GM18520 (cell line): ENCODE results near the gene SART3.
"Not testable (repeated sequence)": the region's sequence is repeated elsewhere in the genome, so short reads cannot be mapped to it uniquely, and the experiment has no call there.

Experiments used
- ATAC-seq: cut with Tn5 transposase; IDR thresholded peaks from one replicate; pipeline ENCODE4 v1.9.1; 2021; ENCODE audit not compliant: unreplicated experiment

Gene SART3

DNA sequence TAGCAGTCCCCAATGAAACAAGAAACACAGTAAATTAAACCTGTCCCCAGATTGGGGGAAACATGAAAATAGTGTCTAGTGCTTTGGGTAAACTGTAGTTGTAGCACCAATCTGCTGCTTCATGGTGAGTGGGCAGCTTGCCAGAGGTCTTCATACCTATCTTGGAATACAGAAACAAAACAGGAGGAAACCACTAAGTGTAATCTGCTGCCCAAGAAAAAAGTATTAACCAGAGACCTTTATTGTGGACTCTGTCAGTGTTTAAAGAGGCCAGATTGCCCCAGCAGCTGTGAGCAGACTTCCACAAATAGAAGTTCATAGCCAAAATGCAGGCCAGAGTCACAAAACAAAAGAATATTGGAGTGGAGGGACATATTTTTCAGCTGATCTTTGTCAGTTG lies 3.8 kb upstream of the SART3 start:
- no peak for ATAC-seq

DNA sequence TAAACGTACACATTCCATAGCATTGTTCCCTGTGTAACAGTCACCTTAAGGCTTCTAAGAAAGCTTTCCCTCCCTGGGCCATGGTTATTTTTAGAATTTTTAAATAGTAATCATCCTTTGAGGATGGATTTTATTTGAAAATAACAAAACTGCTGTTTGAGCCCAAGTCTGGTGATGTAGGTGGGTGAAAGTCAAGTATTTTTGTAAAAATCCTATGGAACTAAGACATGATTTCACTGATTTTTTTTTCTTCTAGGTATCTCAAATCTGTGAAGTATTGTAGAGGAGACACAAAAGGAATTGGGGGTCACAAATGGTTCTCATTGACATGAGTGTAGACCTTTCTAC lies 2.8 kb upstream of the SART3 start:
- no peak for ATAC-seq

- ATAC-seq = peak; percentile 34
Measured at GRCh38 chr12:108563136-108563803, 2.3 kb upstream of the SART3 start.

DNA sequence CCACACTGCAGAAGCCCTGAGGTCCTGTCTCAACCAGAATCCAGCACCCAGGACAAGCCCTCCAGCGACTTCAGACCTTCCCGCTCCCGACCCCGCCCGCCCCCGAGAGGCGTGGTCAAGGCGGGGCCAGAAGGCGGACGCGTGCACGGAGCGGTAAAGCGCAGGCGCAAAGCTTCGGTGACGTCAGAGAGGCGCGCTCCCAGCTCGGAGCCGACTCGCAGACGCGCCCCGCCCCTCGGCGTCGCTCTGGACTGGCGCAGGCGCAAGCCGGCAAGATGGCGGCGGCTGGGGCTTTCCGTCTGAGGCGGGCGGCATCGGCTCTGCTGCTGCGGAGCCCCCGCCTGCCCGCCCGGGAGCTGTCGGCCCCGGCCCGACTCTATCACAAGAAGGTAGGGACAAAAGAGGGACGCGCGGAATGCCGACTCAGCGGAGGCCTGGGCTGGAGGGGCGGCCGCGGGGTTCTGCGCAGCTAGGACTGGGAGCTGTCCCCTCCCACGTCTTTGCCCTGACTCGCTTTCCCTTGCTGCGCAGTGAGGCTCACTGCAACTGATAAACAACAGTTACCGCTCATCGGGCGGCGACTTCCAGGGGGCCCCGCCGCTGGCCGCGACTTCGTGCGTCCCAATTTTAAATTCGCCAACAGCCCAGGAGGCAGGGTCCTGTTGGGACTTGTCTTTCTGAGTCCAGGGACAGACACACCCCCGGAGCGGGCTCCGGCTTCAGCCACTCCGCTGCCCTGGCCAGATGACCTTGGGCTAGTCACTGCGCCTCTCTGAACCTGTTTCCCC lies 1.6 kb upstream of the SART3 start, which contains the start of gene ISCU:
TSS of gene ISCU (plus strand) at position 249 of the 788 bp plus-strand sequence. CDS start at position 276, 27 bp downstream.
- ATAC-seq = peak; percentile 47

DNA sequence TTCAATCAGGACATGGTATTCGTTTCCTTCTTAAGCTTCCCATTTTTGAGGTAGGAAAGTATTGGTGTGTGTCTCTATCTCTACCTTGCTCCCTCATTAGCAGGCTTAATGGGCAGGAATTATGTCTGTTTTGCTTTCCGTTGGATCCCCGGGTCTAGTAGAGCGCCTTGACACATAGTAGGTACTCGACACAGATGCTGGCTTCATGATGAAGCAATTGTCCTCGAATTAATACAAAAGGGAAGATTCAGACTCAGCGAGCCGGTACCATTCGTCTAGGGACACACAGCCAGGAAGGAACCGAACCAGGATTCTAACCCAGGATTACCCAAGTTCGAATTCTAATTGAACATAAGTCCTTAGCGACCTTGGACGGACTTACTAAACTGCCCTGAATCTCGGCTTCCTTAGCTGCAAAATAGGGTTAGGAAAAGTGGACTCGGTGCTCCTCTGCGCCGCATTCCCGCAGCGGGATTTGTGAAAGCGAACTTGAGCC lies 927 bp upstream of the SART3 start:
- no peak for ATAC-seq

DNA sequence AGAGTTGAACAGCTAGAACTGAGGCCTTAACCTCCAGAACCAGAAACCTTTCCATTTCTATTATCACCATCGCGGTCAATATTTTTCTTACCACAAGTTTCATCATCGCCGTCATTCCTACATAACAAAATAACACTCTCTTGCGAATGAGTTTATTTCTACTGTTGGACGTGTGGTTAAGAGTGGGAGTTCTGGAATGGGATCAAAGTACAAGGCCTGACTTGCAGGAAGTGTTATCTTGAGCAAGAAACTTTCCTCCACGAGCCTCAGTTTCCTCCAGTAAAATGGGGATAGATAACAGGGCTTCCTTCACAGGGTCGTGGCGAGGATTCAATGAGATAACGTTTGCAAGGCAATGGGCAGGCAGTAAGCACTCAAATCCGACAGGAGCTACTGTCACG lies 652 bp downstream of the SART3 start:
- no peak for ATAC-seq

GRCh38 chr12:108559748-108560147 lies 1.2 kb downstream of the SART3 start:
- no peak for ATAC-seq

- ATAC-seq = no peak
Measured at GRCh38 chr12:108559007-108559655, 1.8 kb downstream of the SART3 start.

GRCh38 chr12:108555383-108555782 lies 5.6 kb downstream of the SART3 start:
- ATAC-seq = not testable (repeated sequence)

- ATAC-seq = no peak
Measured at GRCh38 chr12:108553799-108554198, 7.2 kb downstream of the SART3 start.

- ATAC-seq = no peak
Measured at GRCh38 chr12:108551535-108551934, 9.4 kb downstream of the SART3 start.

DNA sequence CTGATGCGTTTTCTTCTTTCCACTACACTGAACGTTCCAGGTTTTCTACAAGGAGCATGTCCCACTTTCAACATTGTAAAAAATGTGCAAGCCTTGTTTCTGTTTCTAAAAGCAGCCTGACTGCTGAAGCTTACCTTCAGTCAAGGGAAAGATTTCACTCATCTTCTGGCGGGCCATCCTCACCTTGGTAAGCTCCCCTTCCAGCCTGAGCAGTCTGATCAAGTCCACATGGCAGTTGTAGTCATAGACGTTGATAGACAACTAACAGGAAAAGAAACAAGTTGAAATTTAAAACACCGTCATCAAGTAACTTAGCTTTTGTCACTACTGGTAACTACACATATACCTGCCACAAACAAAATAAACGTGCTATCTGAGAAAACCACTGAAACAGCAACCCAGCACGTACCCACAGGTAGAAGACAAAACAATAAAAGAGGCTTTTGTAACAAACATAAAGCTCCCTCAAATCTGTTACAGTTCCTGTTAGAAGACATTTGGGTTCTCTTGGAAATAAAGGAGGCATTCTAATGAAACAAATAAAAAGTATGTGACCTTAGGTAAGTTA lies 11.9 kb downstream of the SART3 start:
- ATAC-seq = no peak

DNA sequence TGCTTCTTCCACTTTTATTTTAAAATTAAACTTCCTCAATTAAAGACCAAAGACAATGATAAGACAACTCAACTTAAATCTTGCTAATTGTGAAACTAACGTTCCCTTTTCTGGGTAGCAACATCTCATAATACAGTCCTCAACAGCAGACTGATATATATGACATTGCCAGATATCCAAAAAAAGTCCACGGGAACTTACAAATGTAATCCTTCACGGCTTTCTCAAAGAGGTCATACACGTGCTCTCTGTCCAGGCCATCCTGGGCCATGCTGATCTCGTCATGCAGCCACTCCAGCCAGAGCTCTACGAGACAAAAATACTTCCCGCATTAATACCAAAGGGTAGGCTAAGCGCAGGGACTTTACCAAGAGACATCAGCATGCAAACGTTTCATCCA lies 13.3 kb downstream of the SART3 start:
- no peak for ATAC-seq

- no peak for ATAC-seq
Measured at GRCh38 chr12:108543652-108544051, 17.3 kb downstream of the SART3 start.

GRCh38 chr12:108542320-108542719 lies 18.7 kb downstream of the SART3 start:
- ATAC-seq = no peak

- no peak for ATAC-seq
Measured at GRCh38 chr12:108538616-108539195, 22.3 kb downstream of the SART3 start.

- no peak for ATAC-seq
Measured at GRCh38 chr12:108538146-108538545, 22.8 kb downstream of the SART3 start.

DNA sequence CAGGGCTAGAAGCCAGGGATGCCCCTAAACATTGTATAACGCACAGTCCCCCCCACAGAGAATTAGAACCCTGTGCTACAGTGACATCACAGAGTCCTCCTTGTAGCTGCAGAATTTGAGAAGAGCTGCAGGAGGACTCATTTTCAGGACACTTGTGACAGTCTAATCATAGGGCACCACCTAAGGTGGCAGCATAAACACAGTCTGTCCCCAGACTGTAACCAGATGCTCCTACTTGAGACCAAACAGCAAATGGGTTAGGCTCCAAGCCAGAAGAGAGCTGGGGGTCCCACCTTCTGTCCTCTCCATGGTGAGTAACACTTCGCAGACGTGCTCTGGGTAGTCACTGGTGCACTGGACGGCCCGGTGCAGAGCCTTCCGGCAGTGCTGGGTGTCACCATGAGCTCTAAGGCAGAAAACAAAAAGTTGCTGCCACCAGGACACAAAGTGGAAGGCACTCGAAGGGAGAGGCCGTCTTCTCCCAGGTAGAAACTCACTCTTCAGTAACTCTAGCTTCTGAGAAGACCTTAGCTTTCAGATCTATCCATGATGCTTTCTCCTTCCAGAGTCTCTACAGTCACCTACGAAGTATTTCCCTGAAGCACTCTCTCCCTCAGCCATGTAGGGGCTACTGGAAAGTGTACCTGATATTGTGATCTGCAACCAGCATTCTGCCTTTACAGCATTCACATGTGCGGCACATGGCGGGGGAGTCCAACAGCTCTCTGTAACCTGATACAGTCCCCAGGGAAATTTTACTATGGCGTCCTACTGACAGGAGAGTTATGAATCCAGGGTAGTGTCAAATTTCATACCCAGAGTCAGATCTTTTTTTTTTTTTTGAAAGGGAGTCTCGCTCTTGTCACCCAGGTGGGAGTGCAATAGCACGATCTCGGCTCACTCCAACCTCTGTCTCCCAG lies 28.8 kb downstream of the SART3 start:
- ATAC-seq = no peak

DNA sequence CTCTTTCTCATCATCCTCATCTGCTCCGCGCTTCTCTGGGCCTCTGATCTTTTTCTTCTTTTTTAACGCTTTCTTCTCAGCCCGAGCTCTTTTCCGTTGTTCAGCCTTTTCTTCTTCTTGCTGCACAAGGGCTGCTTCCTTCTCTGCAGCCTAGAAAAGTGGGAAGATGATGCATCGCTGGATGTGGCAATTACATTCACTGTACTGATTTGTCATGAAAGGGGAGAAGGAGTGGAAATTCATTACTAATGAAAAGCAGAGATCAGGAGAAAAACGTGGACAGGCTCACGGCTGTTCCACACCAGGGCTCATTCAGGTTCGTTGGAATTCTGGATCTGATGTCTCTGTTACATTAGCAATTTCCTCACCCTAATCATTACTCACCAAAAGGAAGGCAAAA lies 30.8 kb downstream of the SART3 start:
- ATAC-seq = no peak

DNA sequence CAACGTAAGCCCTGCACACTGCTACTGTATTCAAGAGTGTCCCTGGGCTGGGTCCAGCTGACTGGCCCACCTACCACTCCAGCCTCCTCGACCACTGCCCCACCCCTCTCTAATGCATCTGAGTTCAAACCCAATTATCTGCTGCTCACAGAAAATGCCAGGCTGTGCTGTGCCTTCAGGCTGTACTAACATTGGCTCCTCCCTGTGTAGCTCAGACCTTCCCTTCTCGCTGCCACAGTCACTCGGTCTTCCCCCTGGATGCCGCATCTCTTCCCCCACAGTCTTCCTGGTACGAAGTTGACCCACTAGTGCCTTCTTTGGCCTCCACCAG lies 33.8 kb downstream of the SART3 start:
- ATAC-seq = no peak
